Skeletal muscle tissue (tissue), 4 donors: Measurements from ENCODE around the gene CCL14. TPM values are rescaled to one million over a fixed set of nuclear protein-coding genes. Genes with fewer than 3 reads are reported as not detected.
"Not testable (repeated sequence)": the region's sequence is repeated elsewhere in the genome, so short reads cannot be mapped to it uniquely, and the experiment has no call there.

ENCODE experiments used
- H3K27ac ChIP-seq: one replicate; pipeline ENCODE4 v1.7.0; 2013; ENCODE audit warnings: mild to moderate bottlenecking, low read depth, low read length, inconsistent platforms
- H3K27me3 ChIP-seq, 3 donors: one replicate each; pipeline ENCODE4 v1.7.0; 2013; ENCODE audit warnings: low read length in 3 of 3; ENCODE audit not compliant: control insufficient read depth in 3 of 3, insufficient read depth in 3 of 3
- H3K36me3 ChIP-seq, 3 donors: one replicate each; pipeline ENCODE4 v1.7.0; 2013; ENCODE audit warnings: low read length in 3 of 3; ENCODE audit not compliant: control insufficient read depth in 3 of 3, insufficient read depth in 3 of 3
- H3K4me1 ChIP-seq, 3 donors: one replicate each; pipeline ENCODE4 v1.7.0; 2013; ENCODE audit warnings: low read length in 3 of 3, mild to moderate bottlenecking in 3 of 3; ENCODE audit not compliant: control insufficient read depth in 3 of 3, insufficient read depth in 3 of 3
- H3K4me3 ChIP-seq, 3 donors: one replicate each; pipeline ENCODE4 v1.7.0; 2013; ENCODE audit warnings: low read length in 3 of 3
- H3K9ac ChIP-seq, 3 donors: one replicate each; pipeline ENCODE4 v1.7.0; 2013; ENCODE audit warnings: low read length in 3 of 3, mild to moderate bottlenecking in 3 of 3, moderate library complexity in 2 of 3, low read depth in 1 of 3
- H3K9me3 ChIP-seq, 3 donors: one replicate each; pipeline ENCODE4 v1.7.0; 2013; ENCODE audit warnings: low read length in 3 of 3; ENCODE audit not compliant: control insufficient read depth in 3 of 3
- total RNA-seq: library from RNA; depleted of rRNA; stranded (reverse); fragments of >200 nt; gene quantifications from one replicate; pipeline ENCODE4 v1.2.3, GENCODE V29; 2014
- donor health status: Osteomylitis.

The CCL14 gene
- 1.6 TPM for total RNA-seq

DNA sequence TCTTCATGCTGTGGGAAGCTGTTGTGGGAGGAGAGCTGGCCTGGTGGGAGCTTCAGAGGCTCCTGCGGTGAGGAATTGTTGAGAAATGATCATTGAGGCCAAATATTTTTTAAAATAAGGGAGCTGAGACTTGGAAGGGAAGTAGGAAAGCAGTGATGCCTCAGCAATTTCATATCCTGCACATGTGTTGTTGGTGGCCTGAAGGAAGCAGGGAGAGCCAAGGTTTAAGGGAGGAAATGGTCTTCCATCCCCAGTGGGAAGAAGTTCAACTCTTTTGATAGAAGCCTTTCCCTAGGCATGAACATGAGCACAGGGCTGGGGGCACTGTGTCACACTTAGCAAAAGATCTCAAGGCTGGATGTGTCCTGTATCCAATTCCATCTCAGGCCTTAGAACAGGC is at the start of gene CCL14:
CCL14 (minus strand) TSS at position 87 of the 400 bp plus-strand sequence; CDS start at position 7, 80 bp downstream.
- Histone ChIP-seq H3K4me1 (peaks cover 3 to 8% (median 6%) of the 10 kb centered on the region in 3 donors), H3K4me3 (peak within 1 kb of the TSS in 2 of 3 donors; percentile 26 to 65), H3K27me3 (peaks cover 0 to 6% (median 0%) of the 10 kb centered on the region in 3 donors), H3K9ac (no peak within 1 kb of the TSS), H3K27ac (peak within 1 kb of the TSS; percentile 30), H3K9me3 (no peaks in the 10 kb centered on the region), H3K36me3 (no peaks in the 10 kb centered on the region)

DNA sequence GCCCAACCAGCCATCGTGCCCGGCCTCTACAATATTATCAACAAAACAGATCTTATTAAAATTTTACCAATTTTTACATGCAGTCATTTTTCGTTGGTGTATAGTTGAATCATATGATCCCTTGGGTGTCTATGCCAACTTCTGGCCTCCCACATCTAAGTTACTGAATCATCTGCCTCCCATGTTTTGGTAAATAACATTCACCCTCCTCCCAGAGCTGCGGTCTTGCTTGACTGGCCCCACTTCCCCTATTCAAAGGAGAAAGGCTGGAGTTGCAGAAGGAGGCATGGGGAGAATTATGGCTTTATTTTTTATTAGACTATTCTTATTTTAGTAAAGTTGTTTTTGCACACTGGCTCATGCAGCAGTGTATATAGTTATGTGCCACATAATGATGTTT is 49.7 kb upstream of the CCL14 start:
- H3K4me3 ChIP-seq = no peak overlapping the region
- H3K27ac ChIP-seq = no peak overlapping the region
- H3K4me1 ChIP-seq = no peaks in the 10 kb centered on the region
- H3K9ac ChIP-seq = no peak overlapping the region
- no peaks in the 10 kb centered on the region for H3K36me3 ChIP-seq
- H3K9me3 ChIP-seq = no peaks in the 10 kb centered on the region
- H3K27me3 ChIP-seq = peaks cover 0 to 6% (median 0%) of the 10 kb centered on the region in 3 donors

DNA sequence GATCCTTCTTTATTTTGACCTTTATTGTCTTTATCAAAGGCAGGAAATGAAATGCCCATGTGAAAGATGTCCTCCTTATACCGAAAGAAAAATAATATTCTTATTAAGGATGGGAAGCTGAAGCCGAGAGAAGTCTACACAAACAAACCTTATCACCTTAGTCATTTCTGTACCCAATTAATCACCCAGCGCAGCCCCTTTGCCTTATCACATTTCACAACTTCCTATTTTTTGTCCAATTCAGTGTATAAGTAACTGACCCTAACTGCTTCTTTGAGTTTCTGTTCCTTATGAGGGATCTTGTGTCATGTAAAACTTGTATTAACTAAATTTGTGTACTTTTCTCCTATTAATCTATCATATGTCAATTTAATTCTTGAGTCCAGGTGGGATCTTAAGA is 47.6 kb upstream of the CCL14 start:
- Histone ChIP-seq H3K4me1 (no peaks in the 10 kb centered on the region), H3K4me3 (no peak overlapping the region), H3K9ac (no peak overlapping the region), H3K36me3 (no peaks in the 10 kb centered on the region), H3K27ac (no peak overlapping the region), H3K27me3 (peaks cover 0 to 6% (median 0%) of the 10 kb centered on the region in 3 donors), H3K9me3 (no peaks in the 10 kb centered on the region)

DNA sequence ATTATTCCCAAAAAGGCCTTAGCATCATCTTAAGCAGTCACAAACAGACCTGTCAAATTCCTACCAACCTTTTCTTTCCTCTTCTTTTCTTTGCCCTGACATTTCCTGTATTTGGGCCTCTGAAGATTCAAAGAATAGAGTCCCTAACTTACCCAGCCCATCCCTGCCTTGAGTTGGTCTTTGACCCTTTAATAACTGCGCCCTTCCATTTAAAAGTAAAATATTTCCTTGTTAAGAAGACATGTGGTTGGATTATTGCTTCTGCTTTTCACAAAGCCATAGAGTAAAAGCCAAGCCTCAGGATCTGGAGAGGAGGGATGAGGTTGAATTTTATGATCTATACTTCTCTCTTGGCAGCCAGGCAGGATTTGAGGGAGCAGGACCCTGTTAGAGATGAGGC is 44.4 kb upstream of the CCL14 start:
- Histone ChIP-seq H3K9me3 (no peaks in the 10 kb centered on the region), H3K9ac (no peak overlapping the region), H3K4me3 (no peak overlapping the region), H3K27me3 (peaks cover 0 to 6% (median 0%) of the 10 kb centered on the region in 3 donors), H3K36me3 (no peaks in the 10 kb centered on the region), H3K4me1 (no peaks in the 10 kb centered on the region), H3K27ac (no peak overlapping the region)

DNA sequence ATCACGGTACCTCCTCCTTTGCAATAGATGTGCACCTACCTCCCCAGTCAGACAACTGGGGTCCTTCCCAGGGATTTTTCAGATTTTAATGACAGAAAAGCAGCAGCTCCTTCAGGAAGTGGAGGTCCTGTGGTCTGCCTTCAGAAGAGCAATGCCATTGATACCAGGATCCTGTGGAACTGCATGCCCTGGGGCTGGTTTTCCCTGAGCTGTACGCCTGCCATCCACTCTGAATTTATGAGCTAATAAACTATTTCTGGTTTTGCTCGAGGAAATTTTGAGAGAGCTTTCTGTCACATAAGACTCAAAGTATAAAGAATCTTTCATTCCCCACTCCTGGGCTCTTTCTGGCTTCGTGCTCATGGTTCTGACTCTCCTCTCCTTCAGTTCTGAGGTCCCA is 41.2 kb upstream of the CCL14 start:
- Histone ChIP-seq H3K9me3 (no peaks in the 10 kb centered on the region), H3K9ac (no peak overlapping the region), H3K27ac (no peak overlapping the region), H3K36me3 (no peaks in the 10 kb centered on the region), H3K27me3 (no peaks in the 10 kb centered on the region), H3K4me1 (no peaks in the 10 kb centered on the region), H3K4me3 (no peak overlapping the region)

DNA sequence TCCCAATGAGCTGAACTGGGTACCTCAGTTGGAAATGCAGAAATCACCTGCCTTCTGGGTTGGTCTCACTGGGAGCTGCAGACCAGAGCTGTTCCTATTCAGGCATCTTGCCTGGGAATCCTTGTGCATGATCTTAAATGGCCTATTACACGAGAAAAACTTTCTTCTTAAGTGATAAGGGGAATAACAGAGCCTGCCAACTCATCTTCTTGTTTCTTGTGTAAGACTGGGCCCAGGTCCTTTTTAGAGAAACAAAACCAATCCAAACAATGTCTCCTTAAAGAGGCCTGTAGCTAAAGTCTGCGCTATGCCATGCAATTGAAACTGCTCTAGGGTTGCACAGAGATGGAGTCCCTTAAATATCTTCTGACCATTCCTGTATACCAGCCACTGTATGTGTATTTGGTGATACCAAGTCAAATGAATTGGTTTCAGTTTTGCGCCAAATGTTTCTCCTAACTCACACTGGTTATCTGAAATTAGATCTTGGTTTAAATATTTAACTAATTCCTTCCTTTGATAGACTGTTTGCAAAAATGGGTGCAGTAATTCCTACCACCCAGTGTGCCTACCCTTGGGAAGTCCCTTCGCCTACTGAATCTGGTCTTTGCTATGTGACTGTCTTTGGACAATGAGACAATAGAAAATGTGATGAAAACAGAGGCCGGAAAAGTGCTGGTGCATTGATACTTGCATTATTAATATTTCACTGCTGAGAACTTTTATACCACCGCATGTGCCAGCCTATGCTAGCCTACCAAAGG is 37.8 kb upstream of the CCL14 start:
- Histone ChIP-seq H3K9me3 (no peaks in the 10 kb centered on the region), H3K9ac (no peak overlapping the region), H3K4me3 (no peak overlapping the region), H3K36me3 (no peaks in the 10 kb centered on the region), H3K27me3 (no peaks in the 10 kb centered on the region), H3K4me1 (no peaks in the 10 kb centered on the region), H3K27ac (no peak overlapping the region)

DNA sequence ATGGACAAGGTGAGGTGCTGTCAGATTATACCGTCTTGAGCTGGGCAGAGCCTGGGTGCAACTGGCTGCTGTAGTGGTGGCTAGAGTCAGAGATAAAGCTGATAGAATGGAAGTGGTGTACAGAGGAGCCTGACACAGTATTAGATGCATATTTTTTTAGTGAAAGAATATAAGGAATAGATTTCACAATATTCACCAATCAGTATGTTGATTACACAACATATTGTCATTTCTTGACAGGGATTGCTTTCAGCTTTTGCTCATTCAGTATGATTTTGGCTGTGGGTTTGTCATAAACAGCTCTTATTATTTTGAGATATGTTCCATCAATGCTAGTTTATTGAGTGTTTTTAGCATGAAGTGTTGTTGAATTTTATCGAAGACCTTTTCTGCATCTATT is 32.9 kb upstream of the CCL14 start:
- Histone ChIP-seq H3K36me3 (no peaks in the 10 kb centered on the region), H3K27me3 (no peaks in the 10 kb centered on the region), H3K9me3 (no peaks in the 10 kb centered on the region), H3K9ac (no peak overlapping the region), H3K4me1 (peaks cover 0 to 4% (median 0%) of the 10 kb centered on the region in 3 donors), H3K4me3 (no peak overlapping the region), H3K27ac (no peak overlapping the region)

DNA sequence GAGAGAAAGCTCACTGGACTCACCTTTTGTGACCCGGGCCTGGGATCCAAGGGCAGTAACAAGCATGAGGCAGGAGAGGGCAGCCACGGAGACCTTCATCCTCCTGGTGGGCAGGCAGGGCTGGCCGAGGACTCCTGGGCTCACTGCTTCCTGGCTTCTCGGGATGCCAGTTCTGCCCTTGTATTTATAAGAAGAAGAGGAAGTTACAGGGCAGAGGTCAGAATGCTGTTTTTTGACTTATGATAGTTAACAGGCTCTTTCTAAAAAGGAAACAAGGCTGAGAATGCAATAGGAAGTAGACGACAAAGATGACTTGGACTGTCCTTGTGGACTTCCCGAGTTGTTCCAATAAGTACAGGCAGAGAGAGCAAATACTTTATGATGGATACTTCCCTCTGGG is 31.3 kb upstream of the CCL14 start, which contains the start of gene CCL23:
CCL23 (minus strand) TSS at position 174 of the 400 bp plus-strand sequence; CDS start at position 99, 75 bp downstream.
- no peak within 1 kb of the TSS for H3K27ac ChIP-seq

DNA sequence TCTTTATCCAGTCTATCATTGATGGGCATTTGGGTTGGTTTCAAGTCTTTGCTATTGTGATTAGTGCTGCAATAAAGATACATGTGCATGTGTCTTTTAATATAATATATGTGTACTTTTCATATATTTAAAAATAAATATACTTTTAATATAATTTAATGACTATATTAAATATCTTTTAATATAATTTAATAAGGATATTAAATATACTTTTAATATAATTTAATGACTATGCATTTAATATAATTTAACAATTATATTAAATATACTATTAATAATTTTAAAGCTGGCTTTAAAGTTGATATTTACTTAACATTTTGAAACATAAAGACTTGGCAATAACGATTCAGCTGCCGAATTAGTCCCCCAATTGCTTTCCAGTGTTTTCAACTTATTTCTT is 30.0 kb upstream of the CCL14 start:
- H3K9me3 ChIP-seq = peaks cover 0 to 3% (median 0%) of the 10 kb centered on the region in 3 donors
- peaks cover 0 to 5% (median 2%) of the 10 kb centered on the region in 3 donors for H3K27me3 ChIP-seq
- H3K4me1 ChIP-seq = peaks cover 0 to 4% (median 0%) of the 10 kb centered on the region in 3 donors
- no peaks in the 10 kb centered on the region for H3K36me3 ChIP-seq
- no peak overlapping the region for H3K27ac ChIP-seq
- no peak overlapping the region for H3K9ac ChIP-seq
- H3K4me3 ChIP-seq = no peak overlapping the region

More for the DNA sequence above, 31.3 kb upstream of the CCL14 start, which contains the start of gene CCL23:
- Histone ChIP-seq H3K27me3 (peaks cover 0 to 2% (median 0%) of the 10 kb centered on the region in 3 donors), H3K36me3 (no peaks in the 10 kb centered on the region), H3K4me1 (peaks cover 0 to 4% (median 0%) of the 10 kb centered on the region in 3 donors), H3K4me3 (no peak within 1 kb of the TSS), H3K9me3 (no peaks in the 10 kb centered on the region), H3K9ac (no peak within 1 kb of the TSS)

DNA sequence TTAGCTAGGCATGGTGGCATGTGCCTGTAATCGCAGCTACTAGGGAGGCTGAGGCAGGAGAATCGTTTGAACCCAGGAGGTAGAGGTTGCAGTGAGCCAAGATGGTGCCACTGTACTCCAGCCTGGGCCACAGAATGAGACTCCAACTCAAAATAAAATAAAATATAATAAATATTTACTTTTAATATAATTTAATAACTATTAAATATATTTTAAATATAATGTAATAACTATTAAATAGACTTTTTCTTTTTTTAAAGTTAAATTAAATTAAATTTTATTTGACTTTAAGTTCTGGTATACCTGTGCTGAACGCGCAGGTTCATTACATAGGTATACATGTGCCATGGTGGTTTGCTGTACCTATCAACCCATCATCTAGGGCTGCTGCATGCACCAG is 29.4 kb upstream of the CCL14 start:
- not testable (repeated sequence) for H3K9ac ChIP-seq, H3K4me1 ChIP-seq, H3K27me3 ChIP-seq, H3K27ac ChIP-seq, H3K4me3 ChIP-seq, H3K36me3 ChIP-seq, H3K9me3 ChIP-seq
